GM21447 (cell line): ENCODE results near the gene MTUS2.

ENCODE experiments used
- ATAC-seq: cut with Tn5 transposase; IDR thresholded peaks from one replicate; pipeline ENCODE4 v1.9.1; 2021; ENCODE audit not compliant: unreplicated experiment

The MTUS2 gene

GRCh38 chr13:29436721-29437280 lies 616.7 kb downstream of the MTUS2 start:
- ATAC-seq, result no peak

- ATAC-seq, result no peak
Measured at GRCh38 chr13:29438769-29439168, 618.6 kb downstream of the MTUS2 start.

GRCh38 chr13:29439601-29440388 lies 619.7 kb downstream of the MTUS2 start:
- ATAC-seq, result no peak

GRCh38 chr13:29441306-29441705 lies 621.2 kb downstream of the MTUS2 start:
- ATAC-seq, result no peak

- ATAC-seq, result no peak
Measured at GRCh38 chr13:29446016-29446415, 625.9 kb downstream of the MTUS2 start.

GRCh38 chr13:29448174-29448573 lies 628.0 kb downstream of the MTUS2 start:
- no peak for ATAC-seq

- no peak for ATAC-seq
Measured at GRCh38 chr13:29449726-29450125, 629.6 kb downstream of the MTUS2 start.

- ATAC-seq, result no peak
Measured at GRCh38 chr13:29451976-29452375, 631.8 kb downstream of the MTUS2 start.

- no peak for ATAC-seq
Measured at GRCh38 chr13:29452773-29453616, 632.9 kb downstream of the MTUS2 start.

- no peak for ATAC-seq
Measured at GRCh38 chr13:29453617-29454011, 633.5 kb downstream of the MTUS2 start.

GRCh38 chr13:29454931-29455481 lies 634.9 kb downstream of the MTUS2 start:
- no peak for ATAC-seq

GRCh38 chr13:29456419-29456818 lies 636.3 kb downstream of the MTUS2 start:
- ATAC-seq, result no peak

GRCh38 chr13:29457299-29457698 lies 637.2 kb downstream of the MTUS2 start:
- no peak for ATAC-seq

- no peak for ATAC-seq
Measured at GRCh38 chr13:29458419-29458818, 638.3 kb downstream of the MTUS2 start.

GRCh38 chr13:29459813-29460355 lies 639.7 kb downstream of the MTUS2 start:
- ATAC-seq, result no peak

- no peak for ATAC-seq
Measured at GRCh38 chr13:29464105-29464679, 644.1 kb downstream of the MTUS2 start.

GRCh38 chr13:29465741-29466293 lies 645.7 kb downstream of the MTUS2 start:
- no peak for ATAC-seq

GRCh38 chr13:29471551-29471950 lies 651.4 kb downstream of the MTUS2 start:
- ATAC-seq, result no peak

- no peak for ATAC-seq
Measured at GRCh38 chr13:29472332-29472961, 652.3 kb downstream of the MTUS2 start.

GRCh38 chr13:29473166-29473565 lies 653.0 kb downstream of the MTUS2 start:
- ATAC-seq, result no peak
